Mesendoderm (in vitro differentiated cells): Measurements from ENCODE around the gene FAM9C.
"Not testable (repeated sequence)": the region's sequence is repeated elsewhere in the genome, so short reads cannot be mapped to it uniquely, and the experiment has no call there.

Experiments used
- DNase-seq: peaks from one replicate; pipeline ENCODE4 v3.0.0; 2013
- H2AK5ac ChIP-seq: 2 replicates; pipeline ENCODE4 v1.6.1; 2013; ENCODE audit warnings: low read length, inconsistent platforms
- H2BK120ac ChIP-seq: 2 replicates; pipeline ENCODE4 v1.6.1; 2013; ENCODE audit warnings: low read depth, mild to moderate bottlenecking, low read length, moderate library complexity, mixed read lengths
- H2BK15ac ChIP-seq: replicated peaks from 2 replicates; pipeline ENCODE4 v1.6.1; 2013; ENCODE audit warnings: low read depth, mild to moderate bottlenecking, moderate library complexity
- H2BK5ac ChIP-seq: 2 replicates; pipeline ENCODE4 v1.6.1; 2013; ENCODE audit warnings: low read length, inconsistent platforms
- H3K18ac ChIP-seq: 2 replicates; pipeline ENCODE4 v1.6.1; 2013; ENCODE audit warnings: mild to moderate bottlenecking, low read length, mixed read lengths
- H3K23ac ChIP-seq: one replicate; pipeline ENCODE4 v1.6.1; 2013; ENCODE audit warnings: low read length
- H3K27ac ChIP-seq: 2 replicates; pipeline ENCODE4 v1.5.1; 2013; ENCODE audit warnings: low read depth, mild to moderate bottlenecking, inconsistent platforms, low read length, moderate library complexity
- H3K27me3 ChIP-seq: 2 replicates; pipeline ENCODE4 v1.6.1; 2013; ENCODE audit warnings: low read length, control low read depth, mild to moderate bottlenecking, inconsistent platforms; ENCODE audit not compliant: insufficient read depth, poor library complexity
- H3K36me3 ChIP-seq: 2 replicates; pipeline ENCODE4 v1.6.1; 2013; ENCODE audit warnings: low read length, inconsistent platforms; ENCODE audit not compliant: control insufficient read depth, insufficient read depth
- H3K4ac ChIP-seq: one replicate; pipeline ENCODE4 v1.6.1; 2013; ENCODE audit warnings: low read depth, mild to moderate bottlenecking, low read length, moderate library complexity
- H3K4me1 ChIP-seq: 2 replicates; pipeline ENCODE4 v1.6.1; 2013; ENCODE audit warnings: low read depth, low read length, inconsistent platforms; ENCODE audit not compliant: control insufficient read depth
- H3K4me2 ChIP-seq: 2 replicates; pipeline ENCODE4 v1.6.1; 2013; ENCODE audit warnings: low read length
- H3K4me3 ChIP-seq: 2 replicates; pipeline ENCODE4 v1.5.1; 2013; ENCODE audit warnings: mild to moderate bottlenecking, low read length
- H3K56ac ChIP-seq: one replicate; pipeline ENCODE4 v1.6.1; 2013; ENCODE audit warnings: low read length
- H3K79me1 ChIP-seq: 2 replicates; pipeline ENCODE4 v1.6.1; 2013; ENCODE audit warnings: low read length, inconsistent platforms
- H3K79me2 ChIP-seq: 2 replicates; pipeline ENCODE4 v1.6.1; 2013; ENCODE audit warnings: mild to moderate bottlenecking, low read length; ENCODE audit not compliant: control insufficient read depth, insufficient read depth
- H3K9ac ChIP-seq: 2 replicates; pipeline ENCODE4 v1.6.1; 2013; ENCODE audit warnings: low read length, inconsistent platforms
- H4K5ac ChIP-seq: one replicate; pipeline ENCODE4 v1.6.1; 2013; ENCODE audit warnings: low read length
- H4K8ac ChIP-seq: one replicate; pipeline ENCODE4 v1.6.1; 2013; ENCODE audit warnings: low read depth, mild to moderate bottlenecking, control low read depth, low read length, moderate library complexity
- WGBS: extraction: QIAGEN DNeasy Blood & Tissue Kit; methylation state at CpG from one replicate; pipeline ENCODE4 v1.1.7; 2013; ENCODE audit warnings: low lambda C conversion rate, missing lambda C conversion rate; ENCODE audit not compliant: insufficient coverage; ENCODE audit errors: extremely low coverage; 5-methylcytosine and 5-hydroxymethylcytosine counted together

Gene FAM9C

DNA sequence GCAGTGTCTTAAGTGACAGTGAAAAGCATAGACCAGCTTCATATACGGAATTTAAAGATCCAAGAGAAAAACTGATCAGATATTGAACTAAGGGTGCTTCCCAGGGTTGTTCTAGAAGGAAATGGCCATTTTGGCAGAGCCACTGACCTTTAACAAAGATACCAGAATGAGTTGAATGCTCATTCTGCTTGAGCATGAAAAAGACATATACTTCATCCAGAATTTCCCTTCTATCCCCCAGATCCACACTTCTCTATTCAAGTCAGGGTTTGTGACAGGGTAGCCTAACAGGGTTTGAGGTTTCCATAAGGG, 45.6 kb upstream of the FAM9C start:
- Histone ChIP-seq H3K4me2 (no peak overlapping the region), H3K18ac (peak overlapping the region; percentile 60), H4K5ac (no peak overlapping the region), H4K8ac (no peak overlapping the region), H3K4ac (no peak overlapping the region), H2BK15ac (no peak overlapping the region), H3K36me3 (no peaks in the 10 kb centered on the region), H3K9ac (no peak overlapping the region), H3K4me3 (no peak overlapping the region), H2BK120ac (no peak overlapping the region), H3K27me3 (no peaks in the 10 kb centered on the region), H2AK5ac (no peak overlapping the region), H3K27ac (no peak overlapping the region), H3K79me1 (no peaks in the 10 kb centered on the region), H3K79me2 (no peaks in the 10 kb centered on the region), H3K23ac (no peak overlapping the region), H3K4me1 (no peaks in the 10 kb centered on the region), H2BK5ac (no peak overlapping the region), H3K56ac (no peak overlapping the region)
- no peak for DNase-seq
- WGBS = no CpG with 5 or more reads among the region's 1 CpG

DNA sequence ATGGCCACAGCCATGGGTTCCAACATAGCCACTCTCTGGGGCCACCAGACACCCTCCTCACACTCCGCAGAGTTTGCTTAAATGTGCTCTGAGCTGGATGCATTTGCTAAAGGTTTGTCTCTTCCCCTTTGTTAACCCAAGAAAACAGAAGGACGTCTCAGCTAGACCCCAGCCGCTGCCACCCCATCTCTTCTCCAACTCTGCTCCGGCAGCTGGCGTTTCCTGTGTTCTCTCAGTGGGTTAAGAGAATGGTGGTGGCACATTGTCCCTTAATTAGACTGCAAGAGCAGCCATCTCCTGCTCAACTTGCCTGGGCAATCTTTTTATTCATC, 43.7 kb upstream of the FAM9C start:
- H4K5ac ChIP-seq = no peak overlapping the region

DNA sequence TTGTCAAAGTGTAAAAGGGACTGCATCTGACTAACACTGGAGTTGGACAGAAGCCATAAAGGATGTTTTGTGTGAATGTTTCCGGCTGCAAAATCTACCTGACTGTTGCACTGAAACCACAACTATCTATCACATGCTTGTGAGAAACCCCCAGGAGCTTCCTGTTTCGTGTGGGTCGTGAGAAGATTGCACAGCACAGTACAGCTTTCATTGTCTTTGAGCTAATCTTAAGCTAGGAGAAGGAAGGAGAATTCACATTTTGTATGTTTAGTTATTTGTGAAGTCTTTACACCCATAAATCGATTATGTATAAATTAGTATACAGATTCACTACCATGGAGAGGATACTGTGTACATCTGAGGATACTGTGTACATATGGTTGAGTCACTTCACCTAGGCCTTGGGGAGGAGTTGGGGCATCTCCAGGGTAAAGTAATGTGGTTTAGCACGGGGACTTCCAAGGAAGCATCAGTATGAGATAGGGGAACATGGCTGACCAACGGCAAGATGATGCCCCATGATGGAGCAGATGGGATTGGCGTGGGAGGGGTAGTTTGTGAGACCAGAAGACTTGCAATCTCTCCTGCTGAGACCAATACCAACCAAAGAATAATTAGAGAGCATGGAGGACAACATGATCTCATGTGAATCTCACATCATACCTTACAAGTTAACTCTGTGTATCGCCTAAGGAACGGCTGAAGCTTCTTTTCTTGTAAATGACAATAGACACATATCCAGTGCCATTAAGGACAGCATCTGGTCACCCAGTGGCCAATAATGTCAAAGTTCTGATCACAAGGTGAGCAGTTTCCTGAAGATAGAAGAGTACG, 43.1 kb upstream of the FAM9C start:
- no peaks in the 10 kb centered on the region for H3K4me1 ChIP-seq
- H2BK5ac ChIP-seq = no peak overlapping the region
- no peaks in the 10 kb centered on the region for H3K36me3 ChIP-seq
- no peaks in the 10 kb centered on the region for H3K79me1 ChIP-seq
- no CpG with 5 or more reads among the region's 10 CpGs for WGBS
- no peaks in the 10 kb centered on the region for H3K79me2 ChIP-seq
- H3K56ac ChIP-seq = no peak overlapping the region
- H3K4me3 ChIP-seq = no peak overlapping the region
- DNase-seq = no peak
- no peak overlapping the region for H3K4ac ChIP-seq
- H3K27me3 ChIP-seq = no peaks in the 10 kb centered on the region
- no peak overlapping the region for H3K9ac ChIP-seq
- H2AK5ac ChIP-seq = no peak overlapping the region
- H2BK15ac ChIP-seq = no peak overlapping the region
- no peak overlapping the region for H3K23ac ChIP-seq
- no peak overlapping the region for H3K18ac ChIP-seq
- no peak overlapping the region for H4K5ac ChIP-seq
- H2BK120ac ChIP-seq = no peak overlapping the region
- H3K27ac ChIP-seq = no peak overlapping the region
- H3K4me2 ChIP-seq = no peak overlapping the region
- no peak overlapping the region for H4K8ac ChIP-seq

More for the DNA sequence above, 43.7 kb upstream of the FAM9C start:
- H3K4me3 ChIP-seq = no peak overlapping the region
- H3K79me1 ChIP-seq = no peaks in the 10 kb centered on the region
- H2BK120ac ChIP-seq = no peak overlapping the region
- WGBS = no CpG with 5 or more reads among the region's 5 CpGs
- H3K27ac ChIP-seq = no peak overlapping the region
- no peak overlapping the region for H3K4ac ChIP-seq
- H4K8ac ChIP-seq = no peak overlapping the region
- H3K4me1 ChIP-seq = no peaks in the 10 kb centered on the region
- no peak overlapping the region for H3K23ac ChIP-seq
- no peak overlapping the region for H2AK5ac ChIP-seq
- H3K79me2 ChIP-seq = no peaks in the 10 kb centered on the region
- H2BK15ac ChIP-seq = no peak overlapping the region
- H3K27me3 ChIP-seq = no peaks in the 10 kb centered on the region
- no peak overlapping the region for H3K56ac ChIP-seq
- no peaks in the 10 kb centered on the region for H3K36me3 ChIP-seq
- H3K9ac ChIP-seq = no peak overlapping the region
- H3K4me2 ChIP-seq = no peak overlapping the region
- no peak for DNase-seq
- no peak overlapping the region for H2BK5ac ChIP-seq
- no peak overlapping the region for H3K18ac ChIP-seq

DNA sequence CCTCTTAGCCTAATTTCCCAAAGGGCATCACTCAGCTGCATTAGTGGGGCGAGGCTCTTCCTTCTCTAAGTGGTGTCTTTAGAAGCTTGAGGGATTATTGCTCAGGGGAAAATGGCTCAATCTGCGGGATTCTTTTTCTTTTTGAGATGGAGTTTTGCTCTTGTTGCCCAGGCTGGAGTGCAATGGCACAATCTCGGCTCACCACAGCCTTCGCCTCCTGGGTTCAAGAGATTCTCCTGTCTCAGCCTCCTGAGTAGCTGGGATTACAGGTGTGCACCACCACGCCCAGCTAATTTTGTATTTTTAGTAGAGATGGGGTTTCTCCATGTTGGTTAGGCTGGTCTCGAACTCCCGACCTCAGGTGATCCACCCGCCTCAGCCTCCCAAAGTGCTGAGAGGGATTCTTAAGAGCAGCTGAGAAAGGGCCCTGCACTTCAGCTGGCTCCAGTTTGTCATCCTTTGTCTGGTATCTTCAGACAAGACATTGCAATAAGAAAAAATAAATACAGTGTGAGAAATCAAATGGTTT, 42.4 kb upstream of the FAM9C start:
- H4K8ac ChIP-seq, H2BK5ac ChIP-seq, H3K23ac ChIP-seq, DNase-seq, H3K4me3 ChIP-seq, H4K5ac ChIP-seq, H3K56ac ChIP-seq, H3K27me3 ChIP-seq, H3K4me1 ChIP-seq, H2BK120ac ChIP-seq, H2AK5ac ChIP-seq, H3K27ac ChIP-seq, H3K79me2 ChIP-seq, H3K9ac ChIP-seq, H3K79me1 ChIP-seq, H3K4ac ChIP-seq, H2BK15ac ChIP-seq, H3K18ac ChIP-seq, H3K36me3 ChIP-seq, H3K4me2 ChIP-seq: not testable (repeated sequence)
- WGBS = no CpG with 5 or more reads among the region's 8 CpGs

DNA sequence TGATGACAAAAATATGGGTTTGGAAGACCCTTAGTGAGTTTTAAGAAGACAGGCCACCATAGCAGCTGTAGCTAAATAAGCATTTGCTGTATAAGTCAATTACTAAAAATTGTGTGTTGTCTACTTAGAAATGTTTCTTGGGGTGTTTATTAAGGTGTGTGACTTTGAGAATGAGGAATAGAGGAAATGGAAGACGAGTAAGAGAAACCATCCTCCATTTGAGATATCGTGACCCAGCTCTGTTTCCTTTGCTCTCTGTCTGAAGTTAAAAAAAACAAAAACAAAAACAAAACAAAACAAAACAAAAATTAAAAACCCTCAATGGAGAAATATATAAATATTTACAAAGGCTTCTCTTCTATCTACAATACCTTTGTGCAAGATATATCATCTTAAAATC, 41.7 kb upstream of the FAM9C start:
- Histone ChIP-seq H2BK120ac (no peak overlapping the region), H3K27ac (no peak overlapping the region), H4K5ac (no peak overlapping the region), H3K9ac (no peak overlapping the region), H3K4me3 (no peak overlapping the region), H4K8ac (no peak overlapping the region), H3K27me3 (no peaks in the 10 kb centered on the region), H3K23ac (no peak overlapping the region), H3K56ac (no peak overlapping the region), H3K18ac (no peak overlapping the region), H3K4ac (no peak overlapping the region), H2AK5ac (no peak overlapping the region), H3K4me1 (no peaks in the 10 kb centered on the region), H3K79me1 (no peaks in the 10 kb centered on the region), H2BK5ac (no peak overlapping the region), H3K4me2 (no peak overlapping the region), H3K36me3 (no peaks in the 10 kb centered on the region), H2BK15ac (no peak overlapping the region), H3K79me2 (no peaks in the 10 kb centered on the region)
- no CpG with 5 or more reads among the region's 2 CpGs for WGBS
- DNase-seq = no peak

DNA sequence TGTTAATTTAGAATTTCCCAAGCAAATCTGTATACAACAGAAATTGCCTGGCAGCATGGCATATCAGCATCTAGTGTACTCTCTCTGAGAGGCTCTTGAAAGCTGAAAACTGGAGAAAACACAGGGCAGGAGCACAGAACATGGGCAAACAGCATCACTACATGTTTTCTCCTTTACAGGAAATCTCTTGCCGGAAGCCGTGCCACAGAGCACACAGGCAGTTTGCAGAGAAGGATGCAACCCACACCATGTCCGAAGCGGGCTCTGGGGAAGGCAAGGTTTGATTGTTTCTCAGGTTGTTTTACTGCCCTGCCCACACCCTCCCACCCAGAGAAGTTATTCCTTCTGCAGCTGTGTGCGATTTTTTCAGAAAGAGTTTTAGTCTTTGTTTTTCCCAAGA, 41.1 kb upstream of the FAM9C start:
- no peaks in the 10 kb centered on the region for H3K79me1 ChIP-seq
- no peak overlapping the region for H3K56ac ChIP-seq
- no peak overlapping the region for H4K8ac ChIP-seq
- H3K18ac ChIP-seq = no peak overlapping the region
- no peak overlapping the region for H2BK5ac ChIP-seq
- no peak overlapping the region for H2AK5ac ChIP-seq
- no peaks in the 10 kb centered on the region for H3K4me1 ChIP-seq
- no peaks in the 10 kb centered on the region for H3K79me2 ChIP-seq
- no peak overlapping the region for H4K5ac ChIP-seq
- H2BK15ac ChIP-seq = no peak overlapping the region
- no peak overlapping the region for H3K4me3 ChIP-seq
- no peak overlapping the region for H2BK120ac ChIP-seq
- no peak overlapping the region for H3K4me2 ChIP-seq
- no peak overlapping the region for H3K27ac ChIP-seq
- no CpG with 5 or more reads among the region's 5 CpGs for WGBS
- no peak overlapping the region for H3K9ac ChIP-seq
- no peak overlapping the region for H3K4ac ChIP-seq
- no peak overlapping the region for H3K23ac ChIP-seq
- no peaks in the 10 kb centered on the region for H3K36me3 ChIP-seq
- no peaks in the 10 kb centered on the region for H3K27me3 ChIP-seq
- DNase-seq = no peak
